PC-3 (cell line): ENCODE measurements around the gene ROCK1.

Source experiments
- EZH2 ChIP-seq: fragments of 300-600 bp; sonication (generic); IDR thresholded peaks from one replicate; pipeline ENCODE4 v1.6.1; 2017; ENCODE audit warnings: antibody characterized with exemption, mild to moderate bottlenecking, low read length; ENCODE audit not compliant: unreplicated experiment
- EZH2phosphoT487 ChIP-seq: fragments of 300-600 bp; sonication (generic); IDR thresholded peaks from 2 replicates; pipeline ENCODE4 v1.6.1; 2018; ENCODE audit warnings: mild to moderate bottlenecking, antibody characterized with exemption, low read length, borderline replicate concordance
- TF ChIP-seq, protein P1 (sequence below): fragments of 300-600 bp; sonication (generic); conservative IDR thresholded peaks from 2 replicates; pipeline ENCODE4 v1.5.1; 2017; ENCODE audit warnings: antibody characterized with exemption, low read depth, mild to moderate bottlenecking, low read length

DNA sequence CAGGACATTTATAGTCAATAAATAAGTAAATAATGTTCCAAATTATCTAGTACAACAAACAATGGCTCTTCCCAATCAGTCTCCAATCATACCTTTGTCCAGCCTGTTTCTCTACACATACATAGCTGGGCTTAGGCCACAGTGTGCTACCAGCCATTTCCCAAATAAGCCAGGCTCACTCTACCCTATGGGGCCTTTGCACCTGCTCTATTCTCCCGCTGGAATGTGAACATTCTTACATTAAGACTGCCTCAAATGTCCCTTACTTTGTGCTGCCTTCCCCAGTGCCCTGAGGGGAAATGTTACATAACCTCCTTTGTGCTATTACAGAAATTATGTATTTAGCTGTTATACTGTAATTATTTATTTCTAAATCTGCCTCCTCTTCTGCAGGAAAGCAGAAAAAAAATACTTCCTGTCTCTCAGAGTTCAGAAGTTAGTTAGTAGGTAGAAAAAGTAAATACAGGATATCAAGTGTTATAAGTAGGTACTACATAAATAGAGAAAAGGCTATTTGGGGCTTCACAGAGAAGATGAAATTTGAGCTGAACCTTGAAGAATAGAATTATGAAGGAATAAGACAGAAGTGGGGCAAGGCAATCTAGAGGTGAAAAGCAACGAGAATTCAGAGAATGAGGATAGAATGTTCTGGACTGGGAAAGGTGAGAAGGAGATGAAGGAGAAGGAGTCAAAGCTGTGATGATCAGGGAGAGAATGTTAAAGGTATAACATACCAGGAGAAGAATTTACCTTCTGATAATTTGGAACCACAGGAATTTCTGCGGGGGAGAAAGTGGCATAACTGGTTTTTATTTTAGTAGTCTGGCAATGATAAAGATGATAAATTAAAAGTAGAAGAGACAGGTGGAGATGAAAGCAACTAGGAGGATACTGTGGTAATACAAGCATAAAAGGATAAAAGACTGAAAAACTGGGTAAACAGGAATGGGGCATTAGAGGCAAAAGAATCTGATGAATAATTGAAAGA lies 37.0 kb downstream of the ROCK1 start:
- no peak for TF ChIP-seq EZH2
- TF ChIP-seq, protein P1, sequence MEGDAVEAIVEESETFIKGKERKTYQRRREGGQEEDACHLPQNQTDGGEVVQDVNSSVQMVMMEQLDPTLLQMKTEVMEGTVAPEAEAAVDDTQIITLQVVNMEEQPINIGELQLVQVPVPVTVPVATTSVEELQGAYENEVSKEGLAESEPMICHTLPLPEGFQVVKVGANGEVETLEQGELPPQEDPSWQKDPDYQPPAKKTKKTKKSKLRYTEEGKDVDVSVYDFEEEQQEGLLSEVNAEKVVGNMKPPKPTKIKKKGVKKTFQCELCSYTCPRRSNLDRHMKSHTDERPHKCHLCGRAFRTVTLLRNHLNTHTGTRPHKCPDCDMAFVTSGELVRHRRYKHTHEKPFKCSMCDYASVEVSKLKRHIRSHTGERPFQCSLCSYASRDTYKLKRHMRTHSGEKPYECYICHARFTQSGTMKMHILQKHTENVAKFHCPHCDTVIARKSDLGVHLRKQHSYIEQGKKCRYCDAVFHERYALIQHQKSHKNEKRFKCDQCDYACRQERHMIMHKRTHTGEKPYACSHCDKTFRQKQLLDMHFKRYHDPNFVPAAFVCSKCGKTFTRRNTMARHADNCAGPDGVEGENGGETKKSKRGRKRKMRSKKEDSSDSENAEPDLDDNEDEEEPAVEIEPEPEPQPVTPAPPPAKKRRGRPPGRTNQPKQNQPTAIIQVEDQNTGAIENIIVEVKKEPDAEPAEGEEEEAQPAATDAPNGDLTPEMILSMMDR = no peak
- TF ChIP-seq EZH2phosphoT487 = no peak
